Measurements from ENCODE around the gene ESRP2. TPM values are rescaled to one million over a fixed set of nuclear protein-coding genes. Genes with fewer than 3 reads are reported as not detected.

ESRP2 gene
- total and polyA plus RNA-seq, 9 of the 15 experiments (the other 6 are each of a cell fraction or from before 2014, with no cell fraction given), result 0.05 to 0.15 (median 0.07) TPM; not detected in 6

DNA sequence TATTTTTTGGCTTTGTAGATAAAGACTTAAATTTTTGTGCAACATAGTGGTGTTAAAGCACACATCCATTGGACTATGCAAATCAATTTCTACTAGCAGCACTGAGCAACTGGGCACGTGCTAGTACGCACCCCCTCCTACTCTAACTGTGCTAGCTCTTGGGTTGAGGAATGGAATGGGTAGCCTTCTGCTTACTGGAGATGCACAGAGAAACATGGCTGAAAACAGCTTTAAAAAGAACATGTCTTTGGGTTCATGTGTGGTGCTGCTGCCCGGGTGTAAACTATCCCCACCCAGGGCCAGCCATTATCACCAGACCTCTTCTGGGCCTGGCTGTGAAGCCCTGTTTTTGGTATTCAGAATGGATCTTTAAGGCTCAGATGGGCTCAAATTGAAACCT is 7.3 kb downstream of the ESRP2 start:
- 86% methylated on average over 3 of the region's 3 CpGs for WGBS (ENCODE audit: insufficient coverage, low coverage, missing lambda C conversion rate)
- no peak for ATAC-seq
- DNase-seq (ENCODE audit: extremely low read depth in 1 of 4, low spot score in 3 of 4), result peak in 1 of 4 experiments; percentile 8
- Histone ChIP-seq H3K79me2 (ENCODE audit: control insufficient read depth, insufficient read depth, low read length) (no peaks in the 10 kb centered on the region; the same call in 2 of the 3 replicates), H3K27ac (ENCODE audit: extremely low read depth, low read depth, low read length) (no peak overlapping the region), H4K20me1 (replicated peaks; ENCODE audit: control insufficient read depth, insufficient read depth, low read length) (no peaks in the 10 kb centered on the region; the same call in 1 of the 2 replicates), H3K4me1 (replicated peaks in 1 of 2; ENCODE audit: control insufficient read depth in 2 of 2, insufficient read depth in 2 of 2, low read length in 2 of 2) (peaks cover 0 to 12% of the 10 kb centered on the region in 2 experiments; a peak in 1 of 5 replicates), H3K9ac (ENCODE audit: insufficient read depth in 1 of 2, low read depth in 2 of 2, low read length in 2 of 2) (no peak overlapping the region), H3K36me3 (ENCODE audit: control insufficient read depth, insufficient read depth, low read length) (peaks cover 66% of the 10 kb centered on the region; the same call in 2 of the 3 replicates), H3K9me1 (ENCODE audit: control insufficient read depth, insufficient read depth, low read length) (no peaks in the 10 kb centered on the region), H3K27me3 (ENCODE audit: control insufficient read depth in 2 of 2, insufficient read depth in 2 of 2, low read length in 2 of 2) (no peaks in the 10 kb centered on the region), H3K9me3 (replicated peaks; ENCODE audit: control insufficient read depth, insufficient read depth, low read depth, low read length) (no peaks in the 10 kb centered on the region), H3K4me2 (ENCODE audit: insufficient read depth, low read length) (no peak overlapping the region), H3K4me3 (no peak overlapping the region), H2AFZ (ENCODE audit: low read depth, low read length) (no peak overlapping the region)
- CTCF ChIA-PET (ENCODE audit: low intra/inter-chr PET ratio), result interaction anchor here (1.1 to 2.6 kb wide), 5 partner anchors 157 to 556 kb away, joined by 3 to 18 read pairs (median 4); no protein-coding TSS in a partner anchor
- no TSS peak for BruUV-seq (replicated peaks)
- intact Hi-C loops (cut with micrococcal nuclease) (loop anchor here (1.0 to 2.0 kb wide), 3 partner anchors 134 to 235 kb away; no protein-coding TSS in a partner anchor), in situ Hi-C loops (cut with MboI) (loop anchor here (10.0 kb wide), 1 partner anchor 154 kb away; no protein-coding TSS in a partner anchor)
- POLR2A ChIA-PET, result interaction anchor here (0.6 to 1.8 kb wide), 5 partner anchors 9 to 383 kb away, joined by 3 to 8 read pairs (median 4); no protein-coding TSS in a partner anchor
- no peak for FAIRE-seq
- TF ChIP-seq ZNF507 (tag; conservative IDR thresholded peaks at IDR 0.05), result no peak
- TF ChIP-seq, protein P1, sequence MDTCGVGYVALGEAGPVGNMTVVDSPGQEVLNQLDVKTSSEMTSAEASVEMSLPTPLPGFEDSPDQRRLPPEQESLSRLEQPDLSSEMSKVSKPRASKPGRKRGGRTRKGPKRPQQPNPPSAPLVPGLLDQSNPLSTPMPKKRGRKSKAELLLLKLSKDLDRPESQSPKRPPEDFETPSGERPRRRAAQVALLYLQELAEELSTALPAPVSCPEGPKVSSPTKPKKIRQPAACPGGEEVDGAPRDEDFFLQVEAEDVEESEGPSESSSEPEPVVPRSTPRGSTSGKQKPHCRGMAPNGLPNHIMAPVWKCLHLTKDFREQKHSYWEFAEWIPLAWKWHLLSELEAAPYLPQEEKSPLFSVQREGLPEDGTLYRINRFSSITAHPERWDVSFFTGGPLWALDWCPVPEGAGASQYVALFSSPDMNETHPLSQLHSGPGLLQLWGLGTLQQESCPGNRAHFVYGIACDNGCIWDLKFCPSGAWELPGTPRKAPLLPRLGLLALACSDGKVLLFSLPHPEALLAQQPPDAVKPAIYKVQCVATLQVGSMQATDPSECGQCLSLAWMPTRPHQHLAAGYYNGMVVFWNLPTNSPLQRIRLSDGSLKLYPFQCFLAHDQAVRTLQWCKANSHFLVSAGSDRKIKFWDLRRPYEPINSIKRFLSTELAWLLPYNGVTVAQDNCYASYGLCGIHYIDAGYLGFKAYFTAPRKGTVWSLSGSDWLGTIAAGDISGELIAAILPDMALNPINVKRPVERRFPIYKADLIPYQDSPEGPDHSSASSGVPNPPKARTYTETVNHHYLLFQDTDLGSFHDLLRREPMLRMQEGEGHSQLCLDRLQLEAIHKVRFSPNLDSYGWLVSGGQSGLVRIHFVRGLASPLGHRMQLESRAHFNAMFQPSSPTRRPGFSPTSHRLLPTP (IDR thresholded peaks at IDR 0.05; ENCODE audit: borderline replicate concordance, extremely low read depth, insufficient read length), result no peak
- no peak for TF ChIP-seq MTA2 (IDR thresholded peaks at IDR 0.05; ENCODE audit: low read depth)
- TF ChIP-seq HEY1 (CRISPR knock-in tag; IDR thresholded peaks at IDR 0.05; ENCODE audit: borderline replicate concordance), result no peak
- TF ChIP-seq PHB (CRISPR knock-in tag; IDR thresholded peaks at IDR 0.05), result no peak
- TF ChIP-seq, protein P2, sequence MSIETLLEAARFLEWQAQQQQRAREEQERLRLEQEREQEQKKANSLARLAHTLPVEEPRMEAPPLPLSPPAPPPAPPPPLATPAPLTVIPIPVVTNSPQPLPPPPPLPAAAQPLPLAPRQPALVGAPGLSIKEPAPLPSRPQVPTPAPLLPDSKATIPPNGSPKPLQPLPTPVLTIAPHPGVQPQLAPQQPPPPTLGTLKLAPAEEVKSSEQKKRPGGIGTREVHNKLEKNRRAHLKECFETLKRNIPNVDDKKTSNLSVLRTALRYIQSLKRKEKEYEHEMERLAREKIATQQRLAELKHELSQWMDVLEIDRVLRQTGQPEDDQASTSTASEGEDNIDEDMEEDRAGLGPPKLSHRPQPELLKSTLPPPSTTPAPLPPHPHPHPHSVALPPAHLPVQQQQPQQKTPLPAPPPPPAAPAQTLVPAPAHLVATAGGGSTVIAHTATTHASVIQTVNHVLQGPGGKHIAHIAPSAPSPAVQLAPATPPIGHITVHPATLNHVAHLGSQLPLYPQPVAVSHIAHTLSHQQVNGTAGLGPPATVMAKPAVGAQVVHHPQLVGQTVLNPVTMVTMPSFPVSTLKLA (conservative IDR thresholded peaks at IDR 0.05), result no peak

Measured in K562 (cell line).